H7 (cell line): ENCODE results near the gene FMN2. TPM values are rescaled to one million over a fixed set of nuclear protein-coding genes. Genes with fewer than 3 reads are reported as not detected.

ENCODE experiments used
- DNase-seq: peaks from one replicate; pipeline ENCODE4 v3.0.0; 2012
- H3K27me3 ChIP-seq: 2 replicates; pipeline ENCODE4 v1.6.0; 2011; ENCODE audit warnings: mild to moderate bottlenecking, low read length; ENCODE audit not compliant: control insufficient read depth, insufficient read depth
- H3K36me3 ChIP-seq: replicated peaks from 2 replicates; pipeline ENCODE4 v1.5.1; 2011; ENCODE audit warnings: low read length; ENCODE audit not compliant: control insufficient read depth, insufficient read depth
- H3K4me3 ChIP-seq: 2 replicates; pipeline ENCODE4 v1.5.1; 2011; ENCODE audit warnings: low read depth, mild to moderate bottlenecking, control low read depth, low read length, moderate library complexity; ENCODE audit not compliant: insufficient read depth
- total RNA-seq: library from RNA; depleted of rRNA; stranded (reverse); fragments of >200 nt; shearing (Covaris generic); gene quantifications from 2 replicates; pipeline ENCODE4 v1.2.3, GENCODE V29; 2014

FMN2 gene
- total RNA-seq, 1 experiment from 2014 or later: 0.83 TPM

DNA sequence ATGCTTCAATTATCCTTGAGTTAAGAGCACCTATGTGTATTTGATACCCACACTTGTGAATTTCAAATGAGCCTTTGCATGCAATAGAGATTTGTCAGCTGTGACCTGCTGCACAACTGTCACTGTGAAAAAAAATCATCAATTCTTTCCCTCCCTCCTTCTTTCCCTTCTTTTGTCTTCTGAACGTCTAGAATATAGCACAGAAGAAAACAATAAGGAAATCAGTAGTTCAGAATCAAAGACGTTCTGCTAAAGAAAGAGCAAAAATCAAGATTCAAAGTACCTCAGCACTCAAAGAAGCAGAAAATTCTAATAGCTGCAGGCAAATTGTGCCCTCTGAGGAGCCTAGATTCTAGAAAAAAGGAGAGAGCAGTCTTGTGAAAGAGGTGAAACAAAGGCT, 1.7 kb upstream of the FMN2 start:
- Histone ChIP-seq H3K4me3 (no peak overlapping the region), H3K27me3 (peaks cover 41% of the 10 kb centered on the region), H3K36me3 (no peaks in the 10 kb centered on the region)

DNA sequence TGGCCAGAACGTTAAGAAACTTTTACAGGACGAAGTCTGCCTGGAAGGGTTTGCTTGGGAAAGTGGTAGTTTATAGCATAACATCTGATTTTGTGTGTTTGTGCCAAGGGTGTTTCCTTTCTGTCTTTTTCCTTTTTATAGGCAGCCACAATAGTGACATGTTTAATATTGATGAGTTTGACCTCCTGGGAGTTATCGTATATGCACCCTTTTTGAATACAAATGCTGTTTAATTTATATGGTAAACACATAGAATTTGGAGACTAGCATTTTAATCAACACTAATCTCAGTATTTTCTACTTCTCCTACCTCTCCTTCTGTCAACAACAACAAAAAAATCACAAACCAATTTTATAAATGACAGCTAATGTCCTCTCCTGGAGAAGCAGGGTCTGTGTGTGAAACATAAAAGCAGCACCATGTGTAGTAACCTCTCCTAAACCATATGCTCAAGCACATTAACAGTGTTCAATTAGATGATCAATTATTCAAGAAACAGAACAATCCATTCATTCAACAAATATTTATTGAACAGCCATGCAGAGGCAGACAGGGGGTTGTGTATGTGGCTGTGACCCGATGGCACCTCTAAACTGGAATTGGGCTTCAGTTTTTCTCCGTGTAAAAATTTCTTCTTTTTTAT, 604 bp upstream of the FMN2 start:
- Histone ChIP-seq H3K4me3 (peak overlapping the region; percentile 58), H3K27me3 (peaks cover 41% of the 10 kb centered on the region), H3K36me3 (no peaks in the 10 kb centered on the region)
- no peak for DNase-seq

More for the DNA sequence above, 1.7 kb upstream of the FMN2 start:
- no peak for DNase-seq

DNA sequence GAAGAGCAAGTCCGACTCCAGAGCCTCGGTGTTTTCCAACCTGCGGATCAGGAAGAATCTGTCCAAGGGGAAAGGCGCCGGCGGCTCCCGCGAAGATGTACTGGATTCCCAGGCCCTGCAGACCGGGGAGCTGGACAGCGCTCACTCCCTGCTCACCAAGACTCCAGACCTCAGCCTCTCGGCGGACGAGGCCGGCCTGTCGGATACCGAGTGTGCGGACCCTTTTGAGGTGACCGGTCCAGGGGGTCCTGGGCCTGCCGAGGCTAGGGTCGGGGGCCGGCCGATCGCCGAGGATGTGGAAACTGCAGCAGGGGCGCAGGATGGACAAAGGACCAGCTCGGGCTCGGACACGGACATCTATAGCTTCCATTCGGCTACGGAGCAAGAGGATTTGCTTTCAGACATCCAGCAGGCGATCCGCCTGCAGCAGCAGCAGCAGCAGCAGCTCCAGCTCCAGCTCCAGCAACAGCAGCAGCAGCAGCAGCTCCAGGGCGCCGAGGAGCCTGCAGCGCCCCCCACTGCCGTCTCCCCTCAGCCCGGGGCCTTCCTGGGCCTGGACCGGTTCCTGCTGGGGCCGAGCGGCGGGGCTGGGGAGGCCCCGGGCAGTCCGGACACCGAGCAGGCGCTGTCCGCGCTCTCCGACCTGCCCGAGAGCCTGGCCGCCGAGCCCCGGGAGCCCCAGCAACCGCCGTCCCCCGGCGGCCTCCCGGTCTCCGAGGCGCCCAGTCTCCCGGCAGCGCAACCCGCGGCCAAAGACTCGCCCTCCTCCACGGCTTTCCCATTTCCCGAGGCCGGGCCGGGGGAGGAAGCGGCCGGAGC, 827 bp downstream of the FMN2 start:
- peak; percentile 73 for DNase-seq
- H3K4me3 ChIP-seq: peak overlapping the region; percentile 58
- H3K36me3 ChIP-seq: no peaks in the 10 kb centered on the region
- H3K27me3 ChIP-seq: peaks cover 41% of the 10 kb centered on the region

DNA sequence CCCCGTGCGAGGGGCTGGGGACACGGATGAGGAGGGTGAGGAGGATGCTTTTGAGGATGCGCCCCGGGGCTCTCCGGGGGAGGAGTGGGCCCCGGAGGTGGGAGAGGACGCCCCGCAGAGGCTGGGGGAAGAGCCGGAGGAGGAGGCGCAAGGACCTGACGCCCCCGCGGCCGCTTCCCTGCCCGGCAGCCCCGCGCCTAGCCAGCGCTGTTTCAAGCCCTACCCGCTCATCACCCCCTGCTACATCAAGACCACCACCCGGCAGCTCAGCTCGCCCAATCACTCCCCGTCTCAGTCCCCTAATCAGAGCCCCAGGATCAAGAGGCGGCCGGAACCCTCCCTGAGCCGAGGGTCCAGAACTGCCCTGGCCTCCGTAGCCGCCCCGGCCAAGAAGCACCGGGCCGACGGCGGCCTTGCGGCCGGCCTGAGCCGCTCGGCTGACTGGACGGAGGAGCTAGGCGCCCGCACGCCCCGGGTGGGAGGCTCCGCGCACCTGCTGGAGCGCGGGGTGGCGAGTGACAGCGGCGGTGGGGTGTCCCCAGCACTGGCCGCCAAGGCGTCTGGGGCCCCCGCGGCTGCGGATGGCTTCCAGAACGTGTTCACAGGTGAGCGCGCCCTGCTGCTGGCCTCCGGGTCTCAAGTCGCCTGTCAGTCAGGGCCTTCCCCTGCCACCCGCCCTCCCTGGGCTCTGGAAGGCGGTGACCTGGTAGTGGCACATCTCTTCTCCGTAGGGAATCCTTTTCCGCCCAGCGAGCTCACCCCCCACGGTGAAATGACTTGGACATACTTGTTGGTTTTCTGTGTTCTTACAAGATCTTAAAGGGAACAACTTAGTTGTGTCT, 1.7 kb downstream of the FMN2 start:
- Histone ChIP-seq H3K36me3 (no peaks in the 10 kb centered on the region), H3K27me3 (peaks cover 41% of the 10 kb centered on the region), H3K4me3 (peak overlapping the region; percentile 58)
- DNase-seq: peak; percentile 78

DNA sequence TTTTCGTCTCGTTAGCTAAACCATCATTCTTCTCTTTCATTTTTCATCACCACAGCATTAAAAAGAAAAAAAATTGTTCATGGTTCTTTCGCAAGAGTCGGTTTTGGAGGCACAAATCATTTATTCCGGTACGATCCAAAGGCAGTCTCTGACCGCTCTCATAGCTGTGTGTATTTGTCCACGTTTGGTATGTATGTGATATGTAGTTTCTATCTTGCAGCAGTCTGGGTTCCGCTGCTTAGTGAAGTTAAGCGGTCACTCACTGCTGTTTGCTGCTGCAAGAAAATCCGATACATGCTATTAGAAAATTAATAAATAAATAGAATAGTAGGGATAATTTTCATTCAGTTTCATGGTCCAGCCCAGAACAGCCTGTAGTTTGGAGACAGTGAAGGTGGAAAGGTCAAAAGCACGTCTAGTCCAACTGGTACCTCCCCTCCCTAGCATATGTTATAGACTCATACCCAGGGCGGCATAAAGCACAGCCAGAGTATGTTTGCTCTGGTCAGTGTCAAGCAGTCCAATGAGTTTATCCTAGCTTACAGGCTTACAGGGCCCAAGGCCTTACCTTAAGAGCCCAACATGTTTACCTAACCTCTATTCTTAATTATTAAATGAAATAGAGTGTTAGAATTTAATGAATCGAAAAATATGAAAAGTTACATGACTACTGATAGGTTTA, 2.5 kb downstream of the FMN2 start:
- peaks cover 41% of the 10 kb centered on the region for H3K27me3 ChIP-seq

DNA sequence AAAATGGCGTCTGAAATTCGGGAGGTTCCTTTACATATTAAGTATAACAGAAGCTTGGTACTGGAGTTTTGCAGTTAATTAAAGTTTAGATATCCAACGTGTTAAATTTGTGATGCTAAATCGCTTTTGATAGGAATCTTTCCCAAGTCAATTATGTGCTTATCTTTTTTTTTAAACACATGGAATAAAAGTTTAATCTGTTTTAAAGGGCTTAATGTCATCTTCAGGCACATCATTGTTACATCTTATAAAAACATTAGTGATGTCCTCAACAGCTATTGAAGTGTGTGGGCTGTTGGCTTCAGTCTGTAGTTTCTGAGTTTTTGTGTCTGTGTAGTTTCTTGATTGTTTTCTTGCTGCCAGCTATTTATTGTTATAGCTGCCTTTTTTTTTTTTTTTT, 5.3 kb downstream of the FMN2 start:
- H3K4me3 ChIP-seq: no peak overlapping the region
- H3K36me3 ChIP-seq: no peaks in the 10 kb centered on the region
- DNase-seq: no peak
- H3K27me3 ChIP-seq: peaks cover 23% of the 10 kb centered on the region

More for the DNA sequence above, 2.5 kb downstream of the FMN2 start:
- H3K36me3 ChIP-seq: no peaks in the 10 kb centered on the region
- no peak for DNase-seq
- H3K4me3 ChIP-seq: no peak overlapping the region

DNA sequence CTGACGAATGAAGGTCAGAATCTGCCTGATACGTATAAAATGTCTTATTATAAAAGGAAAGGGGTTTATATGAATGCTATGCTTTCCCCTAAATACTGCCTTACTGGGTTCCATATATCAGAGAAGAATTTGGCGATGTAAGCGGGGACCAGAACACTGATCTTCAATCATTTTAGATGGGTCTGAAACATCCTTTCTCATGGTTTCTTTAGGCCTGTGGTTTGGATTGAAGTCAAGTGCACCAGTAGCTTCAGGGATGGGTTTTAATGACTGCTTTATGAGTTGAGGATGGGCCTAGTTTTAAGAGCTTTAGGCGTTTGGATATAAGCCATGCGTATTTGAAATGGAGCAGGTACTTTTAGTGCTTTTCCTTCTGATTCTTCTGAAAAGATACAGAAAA, 6.9 kb downstream of the FMN2 start:
- no peak for DNase-seq
- Histone ChIP-seq H3K27me3 (peaks cover 8% of the 10 kb centered on the region), H3K36me3 (no peaks in the 10 kb centered on the region), H3K4me3 (no peak overlapping the region)

DNA sequence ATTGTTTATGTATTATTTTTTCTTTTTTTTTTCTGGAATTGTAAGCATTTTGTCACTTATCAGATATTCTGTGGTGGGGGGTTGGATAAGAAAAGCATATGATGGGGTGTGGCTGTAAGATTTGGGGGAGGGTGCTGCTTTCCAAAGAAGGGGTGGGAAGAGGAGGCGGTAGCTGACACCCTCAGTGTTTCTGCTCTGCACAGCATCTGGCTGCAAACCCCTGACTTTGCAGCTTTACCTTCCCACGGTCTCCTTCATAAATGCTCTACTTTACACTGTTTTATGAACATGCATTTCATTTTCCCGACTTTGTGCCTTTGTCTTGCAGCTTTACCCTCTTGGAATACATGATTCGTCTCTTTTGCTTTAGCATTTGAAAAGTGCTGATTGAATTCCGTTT, 7.6 kb downstream of the FMN2 start:
- Histone ChIP-seq H3K27me3 (peaks cover under 1% of the 10 kb centered on the region; the same call in 1 of the 2 replicates), H3K4me3 (no peak overlapping the region), H3K36me3 (no peaks in the 10 kb centered on the region)

DNA sequence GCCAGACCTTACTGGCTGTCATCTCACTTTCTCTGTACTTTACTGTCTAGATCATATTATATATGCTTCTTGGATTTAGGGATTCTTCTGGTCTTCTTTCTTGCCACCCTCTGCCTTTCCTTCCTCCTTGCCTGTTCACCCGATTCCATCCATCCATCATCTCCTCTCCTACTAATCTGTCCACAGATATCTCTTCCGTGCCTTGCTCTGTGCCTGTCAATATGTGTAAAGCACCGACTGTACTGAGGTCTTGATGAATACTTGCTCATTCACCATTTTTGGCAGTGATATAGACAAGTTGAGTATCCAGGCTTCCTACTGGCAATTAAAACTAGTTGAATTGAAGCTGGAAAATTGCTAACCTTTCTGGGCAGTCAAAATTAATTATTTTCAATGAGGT, 8.1 kb downstream of the FMN2 start:
- no peak for DNase-seq
- no peak overlapping the region for H3K4me3 ChIP-seq
- no peaks in the 10 kb centered on the region for H3K27me3 ChIP-seq
- H3K36me3 ChIP-seq: no peaks in the 10 kb centered on the region

More for the DNA sequence above, 7.6 kb downstream of the FMN2 start:
- no peak for DNase-seq

DNA sequence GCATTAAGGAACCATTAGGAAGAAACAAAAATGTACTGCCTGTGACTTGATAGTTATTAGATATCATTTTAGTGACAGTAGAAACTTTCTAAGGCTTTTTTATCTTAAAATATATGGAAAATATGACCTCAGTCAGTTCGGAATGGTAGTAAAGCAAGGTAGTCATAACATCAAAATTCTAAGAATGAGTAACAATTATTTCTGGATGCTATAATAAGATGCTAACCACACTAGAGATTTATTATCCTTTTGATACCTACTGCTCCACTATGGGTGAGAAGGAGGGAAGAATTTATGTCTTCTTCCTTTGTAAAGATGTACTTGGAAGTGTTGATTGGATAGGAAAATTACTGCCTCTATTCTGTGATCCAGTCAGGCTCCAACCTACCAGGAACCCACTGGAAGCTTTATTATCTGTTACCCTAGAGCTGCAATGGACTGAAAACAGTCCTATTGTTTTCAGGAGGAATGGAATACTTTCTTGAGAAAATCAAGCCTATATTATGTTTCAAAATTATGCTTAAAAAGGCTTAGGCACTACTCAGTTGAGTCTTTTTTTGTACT, 8.8 kb downstream of the FMN2 start:
- Histone ChIP-seq H3K4me3 (no peak overlapping the region), H3K36me3 (no peaks in the 10 kb centered on the region), H3K27me3 (no peaks in the 10 kb centered on the region)
- DNase-seq: no peak

DNA sequence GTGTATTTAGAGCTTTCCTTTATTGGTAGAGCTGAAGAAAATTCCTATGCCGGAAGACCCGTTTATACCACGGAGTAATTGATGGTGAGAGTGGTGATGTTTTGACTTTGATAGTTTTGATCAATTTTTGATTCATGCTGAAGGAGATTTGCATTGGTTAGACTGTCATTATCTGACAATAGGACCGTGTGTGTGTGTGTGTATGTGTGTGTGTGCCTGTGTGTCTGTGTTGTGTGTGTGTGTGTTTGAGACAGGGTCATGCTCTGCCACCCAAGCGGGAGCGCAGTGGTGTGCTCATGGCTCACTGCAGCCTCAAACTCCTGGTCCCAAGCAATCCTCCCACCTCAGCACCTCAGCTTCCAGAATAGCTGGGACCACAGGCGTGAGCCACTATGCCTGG, 9.6 kb downstream of the FMN2 start:
- no peak overlapping the region for H3K4me3 ChIP-seq
- H3K27me3 ChIP-seq: no peaks in the 10 kb centered on the region
- DNase-seq: no peak
- no peaks in the 10 kb centered on the region for H3K36me3 ChIP-seq

DNA sequence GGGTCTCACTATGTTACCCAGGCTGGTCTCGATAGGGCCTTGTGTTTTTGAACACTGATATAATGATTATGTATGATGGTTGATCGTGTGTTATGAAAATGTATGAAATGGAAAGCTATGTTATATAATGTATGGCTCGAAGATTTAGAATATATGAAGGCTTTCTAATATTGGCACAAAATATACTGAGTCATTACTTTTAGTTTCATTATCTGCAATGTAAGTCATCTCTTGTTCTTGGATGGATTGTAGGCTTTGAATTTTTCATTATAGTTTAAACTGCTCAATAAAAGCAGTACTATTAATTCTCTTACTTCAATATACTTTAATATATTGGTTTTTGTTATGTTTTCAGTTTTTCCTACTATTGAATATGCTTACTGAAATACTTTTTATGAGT, 10.1 kb downstream of the FMN2 start:
- Histone ChIP-seq H3K4me3 (no peak overlapping the region), H3K27me3 (no peaks in the 10 kb centered on the region), H3K36me3 (no peaks in the 10 kb centered on the region)
- DNase-seq: no peak

DNA sequence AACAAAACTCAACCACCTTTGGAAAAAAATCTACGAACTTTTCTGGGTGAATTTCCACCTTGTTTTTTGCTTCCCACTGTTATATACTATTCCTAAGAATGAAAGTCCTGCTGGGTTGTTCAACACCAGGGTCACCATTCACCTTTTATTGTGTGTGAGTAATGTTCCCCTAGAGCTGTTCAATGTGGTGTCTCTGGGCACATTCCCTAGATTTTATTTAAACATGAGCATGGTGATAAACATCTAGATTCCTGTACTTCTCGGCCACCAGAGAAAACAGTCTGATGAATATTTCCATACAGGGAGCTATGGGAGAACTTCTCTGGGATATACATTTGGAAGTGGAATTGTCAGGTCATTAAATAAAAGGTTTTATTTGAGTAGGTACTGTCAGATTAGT, 13.0 kb downstream of the FMN2 start:
- no peak overlapping the region for H3K4me3 ChIP-seq
- H3K36me3 ChIP-seq: no peaks in the 10 kb centered on the region
- H3K27me3 ChIP-seq: no peaks in the 10 kb centered on the region
- DNase-seq: no peak
